B cell (primary cell): ENCODE data around the gene SSRP1. TPM values are rescaled to one million over a fixed set of nuclear protein-coding genes. Genes with fewer than 3 reads are reported as not detected.
A peak's percentile ranks its signal among the peaks of the same experiment; 100 is the strongest.

Experiments
- ATAC-seq: fragments of 200-7000 bp; cut with Tn5 transposase; one replicate; pipeline ENCODE4 v1.10.0; 2021; ENCODE audit warnings: low read depth, mild to moderate bottlenecking, moderate number of reproducible peaks, moderate library complexity
- CTCF ChIA-PET: fragments of 350-600 bp; sonication (Branson Sonifier 250); formaldehyde crosslinking; loops from one replicate; lab custom pipeline; 2021; ENCODE audit warnings: antibody characterized with exemption, inconsistent platforms; lab: Charles Lee
- POLR2A ChIA-PET: fragments of 350-600 bp; sonication (Branson Sonifier 250); formaldehyde crosslinking; loops from one replicate; lab custom pipeline; 2021; ENCODE audit warnings: antibody characterized with exemption; lab: Charles Lee
- DNase-seq: peaks from one replicate; pipeline ENCODE4 v3.0.0; 2013
- H2AFZ ChIP-seq: 2 replicates; pipeline ENCODE4 v1.6.1; 2012; ENCODE audit warnings: mild to moderate bottlenecking, low read depth, low read length; ENCODE audit not compliant: insufficient read depth, poor library complexity, severe bottlenecking
- H3K27ac ChIP-seq, 2 donors: 1 replicate in 1 of 2; 2 replicates in 1 of 2; pipeline ENCODE4 v1.5.1; 2012 to 2013; ENCODE audit warnings: low read length in 2 of 2, mild to moderate bottlenecking in 2 of 2, moderate library complexity in 1 of 2
- H3K27me3 ChIP-seq, 4 experiments: fragments of 200-600 bp in 1 of 4; sonication (generic) in 1 of 4; replicated peaks in 1 of 4; 1 replicate in 2 of 4; 2 replicates in 2 of 4; pipeline versions ENCODE4 v1.6.1 to v1.7.0; 2013 to 2016; ENCODE audit warnings: low read length in 3 of 4, mild to moderate bottlenecking in 2 of 4, mixed read lengths in 1 of 4, moderate library complexity in 1 of 4; ENCODE audit not compliant: insufficient read depth in 4 of 4, control insufficient read depth in 3 of 4; ENCODE audit errors: control extremely low read depth in 1 of 4
- H3K36me3 ChIP-seq, 2 experiments: replicated peaks in 1 of 2; 1 replicate in 1 of 2; 2 replicates in 1 of 2; pipeline versions ENCODE4 v1.6.1 to v1.7.1; 2013; ENCODE audit warnings: low read length in 1 of 2; ENCODE audit not compliant: insufficient read depth in 2 of 2, control insufficient read depth in 1 of 2; ENCODE audit errors: control extremely low read depth in 1 of 2, extremely low read depth in 1 of 2
- H3K4me1 ChIP-seq, 2 donors: fragments of 200-600 bp in 1 of 2; sonication (generic) in 1 of 2; 1 replicate in 1 of 2; 2 replicates in 1 of 2; pipeline versions ENCODE4 v1.5.1 to v1.6.1; 2013 to 2017; ENCODE audit warnings: low read length in 2 of 2; ENCODE audit not compliant: control insufficient read depth in 2 of 2, insufficient read depth in 2 of 2
- H3K4me2 ChIP-seq: replicated peaks from 2 replicates; pipeline ENCODE3; 2012; ENCODE audit warnings: mild to moderate bottlenecking, low read depth, low read length; ENCODE audit not compliant: poor library complexity, severe bottlenecking
- H3K4me3 ChIP-seq, 5 experiments: fragments of 200-600 bp in 1 of 5; sonication (generic) in 1 of 5; 1 replicate in 3 of 5; 2 replicates in 2 of 5; pipeline versions ENCODE4 v1.5.1 to v1.7.0; 2011 to 2016; ENCODE audit warnings: low read length in 4 of 5, mild to moderate bottlenecking in 4 of 5, low read depth in 2 of 5, control low read depth in 1 of 5, moderate library complexity in 1 of 5; ENCODE audit not compliant: insufficient read depth in 1 of 5; ENCODE audit errors: control extremely low read depth in 1 of 5, extremely low read depth in 1 of 5
- H3K79me2 ChIP-seq: fragments of 200-600 bp; sonication (generic); one replicate; pipeline ENCODE4 v1.6.0; 2016; ENCODE audit warnings: low read length; ENCODE audit not compliant: control insufficient read depth, insufficient read depth
- H3K9ac ChIP-seq: fragments of 200-600 bp; sonication (generic); 2 replicates; pipeline ENCODE4 v1.6.1; 2017; ENCODE audit warnings: mild to moderate bottlenecking, low read length, moderate library complexity
- H3K9me3 ChIP-seq, 3 donors: one replicate each; pipeline versions ENCODE4 v1.6.1 to v1.7.1; 2013; ENCODE audit warnings: low read length in 2 of 3; ENCODE audit not compliant: control insufficient read depth in 2 of 3, insufficient read depth in 1 of 3; ENCODE audit errors: control extremely low read depth in 1 of 3
- H4K20me1 ChIP-seq: 2 replicates; pipeline ENCODE4 v1.6.0; 2012; ENCODE audit warnings: mild to moderate bottlenecking, low read length; ENCODE audit not compliant: insufficient read depth, control insufficient read depth, poor library complexity, severe bottlenecking
- H3K27ac Mint-ChIP-seq: one replicate; pipeline ENCODE4 v1.8.0; 2021; ENCODE audit warnings: mixed read lengths
- H3K27me3 Mint-ChIP-seq: one replicate; pipeline ENCODE4 v1.8.0; 2021; ENCODE audit warnings: mixed read lengths
- H3K4me1 Mint-ChIP-seq: one replicate; pipeline ENCODE4 v1.8.0; 2021; ENCODE audit warnings: mixed read lengths
- H3K4me3 Mint-ChIP-seq: one replicate; pipeline ENCODE4 v1.8.0; 2021; ENCODE audit warnings: mixed read lengths
- H3K9me3 Mint-ChIP-seq: one replicate; pipeline ENCODE4 v1.8.0; 2022; ENCODE audit warnings: mixed read lengths; ENCODE audit not compliant: insufficient read depth
- CTCF ChIP-seq: fragments of 200-600 bp; IDR thresholded peaks from one replicate; pipeline ENCODE4 v1.8.0; 2022; ENCODE audit warnings: antibody characterized with exemption, mild to moderate bottlenecking
- EZH2 ChIP-seq: IDR thresholded peaks from 2 replicates; pipeline ENCODE4 v1.6.1; 2012; ENCODE audit warnings: borderline replicate concordance, low read depth, mild to moderate bottlenecking, moderate library complexity, low read length; ENCODE audit not compliant: insufficient read depth, poor library complexity, severe bottlenecking
- WGBS: methylation state at CpG from one replicate; pipeline ENCODE4 v1.1.5; 2013; ENCODE audit warnings: missing lambda C conversion rate; ENCODE audit not compliant: insufficient coverage; 5-methylcytosine and 5-hydroxymethylcytosine counted together
- intact Hi-C: fragments of 100-400 bp; cut with micrococcal nuclease; formaldehyde crosslinking; loops from one replicate; pipeline ENCODE4 v1.10.0; 2022
- polyA plus RNA-seq: library from polyadenylated mRNA; depleted of rRNA; stranded (reverse); fragments of >200 nt; gene quantifications from 2 replicates; pipeline ENCODE4 v1.2.3, GENCODE V29; 2012
- total RNA-seq, 2 donors: library from RNA; stranded (reverse); fragments of 120-200 nt in 1 of 2; gene quantifications; 1 replicate in 1 of 2; 2 replicates in 1 of 2; pipeline versions ENCODE4 v1.2.3 to v1.2.4, GENCODE V29; 2013 to 2022

SSRP1 gene
- total and polyA plus RNA-seq, 2 donors (not counting 1 experiment from before 2014, with no cell fraction given), result 40.9 to 66.6 TPM

GRCh38 chr11:57340039-57340615 lies 4.4 kb upstream of the SSRP1 start:
- Histone ChIP-seq H3K9ac (no peak overlapping the region), H3K4me1 (peaks cover 7 to 10% of the 10 kb centered on the region in 2 donors), H3K27ac (no peak overlapping the region), H3K4me2 (no peak overlapping the region), H3K27me3 (no peaks in the 10 kb centered on the region), H3K36me3 (no peaks in the 10 kb centered on the region), H3K9me3 (no peaks in the 10 kb centered on the region), H3K4me3 (no peak overlapping the region), H3K79me2 (peaks cover 10% of the 10 kb centered on the region), H2AFZ (peak overlapping the region; percentile 10), H4K20me1 (no peaks in the 10 kb centered on the region)
- ChIA-PET POLR2A (no interaction called here), CTCF (interaction anchor here (1.4 kb wide), 1 partner anchor 8 kb away, joined by 4 read pairs; no protein-coding TSS in a partner anchor)
- intact Hi-C loops, result no loop called here
- no peak overlapping the region for H3K27ac Mint-ChIP-seq
- no peaks in the 10 kb centered on the region for H3K9me3 Mint-ChIP-seq
- H3K4me1 Mint-ChIP-seq, result peaks cover 11% of the 10 kb centered on the region
- no peak for TF ChIP-seq CTCF
- no peak for TF ChIP-seq EZH2
- peaks cover 11% of the 10 kb centered on the region for H3K27me3 Mint-ChIP-seq
- WGBS, result 56% methylated on average over 12 of the region's 12 CpGs
- ATAC-seq (no peak), DNase-seq (no peak)
- no peak overlapping the region for H3K4me3 Mint-ChIP-seq

GRCh38 chr11:57339328-57339727 lies 3.6 kb upstream of the SSRP1 start:
- no peak for ATAC-seq
- Histone ChIP-seq H3K36me3 (peaks cover 0 to under 1% of the 10 kb centered on the region in 2 experiments), H3K4me3 (no peak overlapping the region), H3K9me3 (no peaks in the 10 kb centered on the region), H2AFZ (no peak overlapping the region), H3K27ac (no peak overlapping the region), H3K79me2 (peaks cover 18% of the 10 kb centered on the region), H3K27me3 (no peaks in the 10 kb centered on the region), H3K4me1 (peaks cover 15 to 18% of the 10 kb centered on the region in 2 donors), H4K20me1 (no peaks in the 10 kb centered on the region), H3K4me2 (no peak overlapping the region), H3K9ac (no peak overlapping the region)
- intact Hi-C loops, result loop anchor here (5.0 kb wide), 2 partner anchors 88 to 328 kb away; partner anchors contain the start of genes SLC43A3 and ZDHHC5
- WGBS, result 72% methylated on average over 4 of the region's 5 CpGs
- ChIA-PET CTCF (interaction anchor here (1.4 kb wide), 1 partner anchor 9 kb away, joined by 4 read pairs; no protein-coding TSS in a partner anchor), POLR2A (no interaction called here)
- no peak for DNase-seq
- Mint-ChIP-seq H3K4me1 (peaks cover 19% of the 10 kb centered on the region), H3K27me3 (peaks cover 11% of the 10 kb centered on the region), H3K4me3 (no peak overlapping the region), H3K9me3 (no peaks in the 10 kb centered on the region), H3K27ac (no peak overlapping the region)
- TF ChIP-seq CTCF (no peak), EZH2 (no peak)
